Measurements from ENCODE around the gene MFSD11. TPM values are rescaled to one million over a fixed set of nuclear protein-coding genes. Genes with fewer than 3 reads are reported as not detected.

The MFSD11 gene
- total and polyA plus RNA-seq, 8 donors: 5.9 to 14.6 (median 10.1) TPM

- H3K9me3 ChIP-seq: no peaks in the 10 kb centered on the region
- no peak for ATAC-seq
- H3K27me3 ChIP-seq: no peaks in the 10 kb centered on the region
- WGBS, 2 donors: 80% methylated on average over 10 of the region's 10 CpGs
- FAIRE-seq: no peak
- no peak for TF ChIP-seq CTCF (IDR thresholded peaks at IDR 0.05)
- peak overlapping the region in 1 of 4 donors; percentile 4 for H3K27ac ChIP-seq
- DNase-seq: peak in 1 of 6 donors; percentile 12
- H3K4me3 ChIP-seq: no peak overlapping the region
- intact Hi-C loops (cut with DNase I): loop anchor here in 1 of 3 donors (10.0 kb wide), 1 partner anchor 168 kb away; the partner anchor contains the start of gene CYGB
- H3K36me3 ChIP-seq: no peaks in the 10 kb centered on the region
- no peaks in the 10 kb centered on the region for H3K4me1 ChIP-seq
Observed at GRCh38 chr17:76702941-76703637, 34.8 kb upstream of the MFSD11 start.

GRCh38 chr17:76704805-76705204 is 33.1 kb upstream of the MFSD11 start:
- peaks cover 0 to 6% (median 3%) of the 10 kb centered on the region in 3 donors for H3K4me1 ChIP-seq
- 78 to 89% methylated on average over 4 of the region's 4 CpGs for WGBS, 2 donors
- H3K27me3 ChIP-seq: no peaks in the 10 kb centered on the region
- no peak overlapping the region for H3K4me3 ChIP-seq
- no peak overlapping the region for H3K27ac ChIP-seq
- intact Hi-C loops (cut with DNase I): loop anchor here in 1 of 3 donors (10.0 kb wide), 1 partner anchor 170 kb away; the partner anchor contains the start of gene CYGB
- H3K36me3 ChIP-seq: no peaks in the 10 kb centered on the region
- H3K9me3 ChIP-seq: no peaks in the 10 kb centered on the region
- no peak for TF ChIP-seq CTCF (IDR thresholded peaks at IDR 0.05)
- DNase-seq (no peak), FAIRE-seq (no peak), ATAC-seq (no peak)

GRCh38 chr17:76706817-76707216 is 31.1 kb upstream of the MFSD11 start:
- FAIRE-seq (no peak), ATAC-seq (no peak), DNase-seq (no peak)
- no peaks in the 10 kb centered on the region for H3K36me3 ChIP-seq
- no peaks in the 10 kb centered on the region for H3K27me3 ChIP-seq
- no peak for TF ChIP-seq CTCF (IDR thresholded peaks at IDR 0.05)
- H3K27ac ChIP-seq: no peak overlapping the region
- peaks cover 7 to 12% (median 10%) of the 10 kb centered on the region in 3 donors for H3K4me1 ChIP-seq
- H3K9me3 ChIP-seq: no peaks in the 10 kb centered on the region
- H3K4me3 ChIP-seq: no peak overlapping the region
- 90 to 93% methylated on average over 3 of the region's 3 CpGs for WGBS, 2 donors
- intact Hi-C loops (cut with DNase I): loop anchor here in 1 of 3 donors (10.0 kb wide), 1 partner anchor 172 kb away; the partner anchor contains the start of gene CYGB

GRCh38 chr17:76707985-76708807 is 29.7 kb upstream of the MFSD11 start:
- 38% methylated on average over 14 of the region's 14 CpGs for WGBS, 2 donors
- peaks cover 8 to 12% (median 10%) of the 10 kb centered on the region in 3 donors for H3K4me1 ChIP-seq
- H3K27me3 ChIP-seq: no peaks in the 10 kb centered on the region
- DNase-seq (no peak), ATAC-seq (peak in 3 of 4 donors; percentile 8 to 31 (median 13)), FAIRE-seq (no peak)
- H3K9me3 ChIP-seq: no peaks in the 10 kb centered on the region
- intact Hi-C loops (cut with DNase I): loop anchor here in 1 of 3 donors (10.0 kb wide), 1 partner anchor 173 kb away; the partner anchor contains the start of gene CYGB
- H3K27ac ChIP-seq: peak overlapping the region; percentile 76 to 81 (median 78)
- H3K4me3 ChIP-seq: no peak overlapping the region
- TF ChIP-seq CTCF (IDR thresholded peaks at IDR 0.05): no peak
- H3K36me3 ChIP-seq: no peaks in the 10 kb centered on the region

All from pancreas (tissue), 10 donors.